GM12878 (cell line): Measurements from ENCODE around the gene CHMP1A. TPM values are rescaled to one million over a fixed set of nuclear protein-coding genes. Genes with fewer than 3 reads are reported as not detected.
A peak's percentile ranks its signal among the peaks of the same experiment; 100 is the strongest.

Experiments
- BACH1 ChIP-seq: fragments of 450-650 bp; IDR thresholded peaks from 2 replicates; pipeline ENCODE4 v1.6.1; 2017; ENCODE audit warnings: mild to moderate bottlenecking, borderline replicate concordance
- BHLHE40 ChIP-seq, 2 experiments: fragments of 450-650 bp in 1 of 2; IDR thresholded peaks; 2 replicates each; pipeline ENCODE4 v1.6.1; 2011 to 2017; ENCODE audit warnings: low read depth in 2 of 2, borderline replicate concordance in 1 of 2, improper control_type of control experiment in 1 of 2, low read length in 1 of 2, mild to moderate bottlenecking in 1 of 2
- CTCF ChIP-seq, 3 experiments: IDR thresholded peaks in 2 of 3; conservative IDR thresholded peaks in 1 of 3; 2 replicates each; pipeline ENCODE4 v1.5.1; 2011; ENCODE audit warnings: low read depth in 3 of 3, low read length in 3 of 3, mild to moderate bottlenecking in 3 of 3, control low read depth in 2 of 3, moderate library complexity in 2 of 3, inconsistent platforms in 1 of 3, mixed read lengths in 1 of 3; ENCODE audit not compliant: control insufficient read depth in 2 of 3, insufficient read depth in 1 of 3; ENCODE audit errors: extremely low read depth in 1 of 3
- DPF2 ChIP-seq: fragments of 450-650 bp; IDR thresholded peaks from 2 replicates; pipeline ENCODE4 v1.6.1; 2017; ENCODE audit warnings: mild to moderate bottlenecking
- EGR1 ChIP-seq, 2 experiments: IDR thresholded peaks; 1 replicate in 1 of 2; 2 replicates in 1 of 2; pipeline ENCODE4 v1.6.1; 2011 to 2012; ENCODE audit warnings: low read depth in 2 of 2, low read length in 2 of 2, borderline replicate concordance in 1 of 2, mild to moderate bottlenecking in 1 of 2, moderate library complexity in 1 of 2
- FOS ChIP-seq: IDR thresholded peaks from 3 replicates; pipeline ENCODE4 v1.6.1; 2011; ENCODE audit warnings: borderline replicate concordance; ENCODE audit not compliant: insufficient read length; ENCODE audit errors: extremely low read depth
- GATAD2B ChIP-seq: fragments of 450-650 bp; conservative IDR thresholded peaks from 2 replicates; pipeline ENCODE4 v1.6.1; 2017; ENCODE audit warnings: low read depth, mild to moderate bottlenecking, moderate library complexity
- MAX ChIP-seq: IDR thresholded peaks from 2 replicates; pipeline ENCODE4 v1.6.1; 2012; ENCODE audit warnings: low read depth, low read length, improper control_type of control experiment
- NBN ChIP-seq: fragments of 450-650 bp; IDR thresholded peaks from 2 replicates; pipeline ENCODE4 v1.6.1; 2016
- NFYA ChIP-seq: IDR thresholded peaks from 2 replicates; pipeline ENCODE4 v1.6.1; 2011; ENCODE audit warnings: low read depth, mild to moderate bottlenecking, low read length, improper control_type of control experiment, borderline replicate concordance
- PAX5 ChIP-seq: IDR thresholded peaks from 2 replicates; pipeline ENCODE4 v1.6.1; 2011; ENCODE audit warnings: low read depth, low read length, borderline replicate concordance
- POLR2A ChIP-seq: IDR thresholded peaks from 2 replicates; pipeline ENCODE4 v1.6.1; 2011; ENCODE audit warnings: low read depth, mild to moderate bottlenecking, low read length
- RAD21 ChIP-seq: IDR thresholded peaks from 2 replicates; pipeline ENCODE4 v1.6.1; 2011; ENCODE audit warnings: mild to moderate bottlenecking, low read depth, low read length, moderate library complexity; ENCODE audit not compliant: insufficient read depth
- RELA ChIP-seq: fragments of 450-650 bp; IDR thresholded peaks from 2 replicates; pipeline ENCODE4 v1.8.0; 2014; ENCODE audit warnings: borderline replicate concordance; ENCODE audit not compliant: partially characterized antibody
- SIN3A ChIP-seq: IDR thresholded peaks from 2 replicates; pipeline ENCODE4 v1.6.1; 2012; ENCODE audit warnings: low read depth, low read length, improper control_type of control experiment
- SP1 ChIP-seq: IDR thresholded peaks from one replicate; pipeline ENCODE4 v1.6.1; 2011; ENCODE audit warnings: low read depth, low read length
- YY1 ChIP-seq: IDR thresholded peaks from 2 replicates; pipeline ENCODE4 v1.6.1; 2011; ENCODE audit warnings: low read depth, mild to moderate bottlenecking, low read length
- ZNF207 ChIP-seq: fragments of 450-650 bp; IDR thresholded peaks from 2 replicates; pipeline ENCODE4 v1.6.1; 2014; ENCODE audit warnings: antibody characterized with exemption, mild to moderate bottlenecking, borderline replicate concordance
- polyA plus RNA-seq, 11 experiments: library from polyadenylated mRNA; depleted of rRNA in 4 of 11; unstranded in 6 of 11; stranded (reverse) in 5 of 11; fragments of >200 nt; fragmentation: Nextera tagmentation in 4 of 11; fragmentation: Illumina TruSeq in 1 of 11; extraction: Ambion mirVana in 4 of 11; extraction: Trizol in 1 of 11; gene quantifications; 1 replicate in 1 of 11; 2 replicates in 10 of 11; pipeline versions ENCODE4 v1.2.1 to v1.2.3, GENCODE V29; 2011 to 2016; ENCODE audit warnings: inconsistent platforms in 2 of 11, missing spikeins in 2 of 11, low read depth in 1 of 11
- total RNA-seq, 4 experiments: library from RNA; depleted of rRNA in 3 of 4; stranded (reverse); fragments of >200 nt in 3 of 4; fragmentation: Illumina TruSeq in 1 of 4; extraction: Trizol in 1 of 4; gene quantifications; 2 replicates each; pipeline versions ENCODE4 v1.2.1 to v1.2.3, GENCODE V29; 2013 to 2021

CHMP1A gene
- total and polyA plus RNA-seq, 10 of the 15 experiments (the other 5 are each of a cell fraction or from before 2014, with no cell fraction given), result 1.0 to 86.7 (median 54.7) TPM

- TF ChIP-seq SP1 (peak; percentile 81), BHLHE40 (IDR thresholded peaks at IDR 0.05; ENCODE audit: borderline replicate concordance in 1 of 2, low read depth in 2 of 2, low read length in 1 of 2) (peak; percentile 3 to 71; a peak in 2 of 4 replicates), GATAD2B (peak; percentile 89), ZNF207 (0 out of 2 replicates have a peak, but pooled peaks have one; percentile 36), NBN (no peak), FOS (no peak), DPF2 (0 out of 2 replicates have a peak, but pooled peaks have one; percentile 30), SIN3A (peak; percentile 84), YY1 (0 out of 2 replicates have a peak, but pooled peaks have one; percentile 26), MAX (peak; percentile 72), RELA (no peak), EGR1 (IDR thresholded peaks at IDR 0.05; ENCODE audit: borderline replicate concordance in 1 of 2, low read depth in 2 of 2, low read length in 2 of 2) (peak in 1 of 2 experiments; percentile 82; a peak in 2 of 3 replicates), POLR2A (peak; percentile 81), RAD21 (peak; percentile 23; the same call in 1 of the 2 replicates), PAX5 (no peak; the same call in 1 of the 2 replicates), CTCF (IDR thresholded peaks at IDR 0.05 in 2 of 3, conservative IDR thresholded peaks at IDR 0.05 in 1 of 3; ENCODE audit: control insufficient read depth in 2 of 3, extremely low read depth in 1 of 3, insufficient read depth in 1 of 3, low read depth in 3 of 3, low read length in 3 of 3) (peak; percentile 17 to 42 (median 38); a peak in 3 of 6 replicates), NFYA (no peak), BACH1 (peak; percentile 67; the same call in 1 of the 2 replicates)
Measured at GRCh38 chr16:89701425-89702406, 44.2 kb upstream of the CHMP1A start, which contains the start of gene SPATA2L (continued).
